Measurements from ENCODE around the gene KRTDAP.

The KRTDAP gene

GRCh38 chr19:35451338-35452096 is 38.7 kb downstream of the KRTDAP start:
- DNase-seq (ENCODE audit: low read depth) = no peak

DNA sequence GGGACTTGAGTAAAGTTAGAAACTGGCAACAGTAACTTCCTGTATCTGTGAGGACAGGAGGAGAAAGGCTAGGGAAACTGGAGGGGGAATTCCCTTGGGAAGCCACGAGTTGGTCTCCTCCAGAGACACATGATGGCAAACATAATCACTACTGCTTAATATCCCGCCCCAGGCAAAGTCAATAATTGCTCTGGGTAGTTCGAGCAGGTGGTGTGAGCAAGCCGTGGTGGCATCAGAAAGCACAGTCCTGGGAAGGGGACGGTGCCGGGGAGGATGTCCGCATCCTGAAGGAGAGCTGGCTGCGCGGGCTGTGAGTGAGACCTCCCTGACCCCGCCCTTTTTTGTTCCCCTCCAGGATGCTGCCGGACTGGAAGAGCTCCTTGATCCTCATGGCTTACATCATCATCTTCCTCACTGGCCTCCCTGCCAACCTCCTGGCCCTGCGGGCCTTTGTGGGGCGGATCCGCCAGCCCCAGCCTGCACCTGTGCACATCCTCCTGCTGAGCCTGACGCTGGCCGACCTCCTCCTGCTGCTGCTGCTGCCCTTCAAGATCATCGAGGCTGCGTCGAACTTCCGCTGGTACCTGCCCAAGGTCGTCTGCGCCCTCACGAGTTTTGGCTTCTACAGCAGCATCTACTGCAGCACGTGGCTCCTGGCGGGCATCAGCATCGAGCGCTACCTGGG is 40.8 kb downstream of the KRTDAP start:
- DNase-seq (ENCODE audit: low read depth) = no peak

- no peak for DNase-seq (ENCODE audit: low read depth)
Measured at GRCh38 chr19:35447606-35448469, 42.4 kb downstream of the KRTDAP start, which contains the start of gene FFAR2. Gene FFAR2, plus strand, starts transcription at chr19:35448257. Its CDS starts 1,458 bp downstream, at chr19:35449715.

- DNase-seq (ENCODE audit: low read depth) = no peak
Measured at GRCh38 chr19:35445826-35446593, 44.3 kb downstream of the KRTDAP start.

DNA sequence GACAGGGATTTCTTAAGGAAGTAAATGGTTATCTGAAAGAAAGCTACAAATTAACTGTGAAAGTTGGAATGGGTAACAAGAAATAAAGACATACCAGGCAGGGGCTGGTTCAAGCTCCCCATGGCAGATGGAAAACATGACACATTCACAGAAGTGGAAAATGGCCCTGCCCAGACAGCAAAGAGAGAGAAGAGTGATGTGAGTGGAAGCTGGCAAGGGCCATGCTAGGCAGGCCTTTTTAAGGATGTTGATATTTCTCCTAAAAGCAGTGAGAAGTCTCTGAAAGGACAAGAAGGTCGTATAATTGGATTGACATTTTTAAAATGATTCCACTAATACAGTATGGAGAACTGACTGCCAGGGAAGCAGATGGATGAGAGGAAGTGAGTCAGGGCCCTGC is 45.5 kb downstream of the KRTDAP start:
- DNase-seq (ENCODE audit: low read depth) = no peak

GRCh38 chr19:35442091-35442490 is 48.2 kb downstream of the KRTDAP start:
- no peak for DNase-seq (ENCODE audit: low read depth)

DNA sequence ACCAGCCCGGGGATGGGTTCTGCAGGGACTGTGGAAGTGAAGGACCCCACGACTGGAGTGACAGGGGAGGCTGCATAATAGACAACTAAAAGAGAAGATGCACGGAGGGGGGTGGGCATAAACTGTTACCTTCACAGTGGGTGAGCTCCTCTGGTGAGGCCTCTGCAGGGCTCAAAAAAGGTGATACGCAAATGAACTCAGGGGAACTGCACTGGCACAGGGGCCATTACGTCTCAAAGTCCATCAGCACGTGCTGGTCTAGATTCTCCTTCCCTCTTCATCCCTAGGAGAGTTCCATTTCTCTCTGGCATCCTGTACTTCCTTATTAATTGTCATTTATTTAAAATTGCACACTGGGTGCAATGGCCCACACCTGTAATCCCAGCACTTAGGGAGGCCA is 50.3 kb downstream of the KRTDAP start:
- no peak for DNase-seq (ENCODE audit: low read depth)

GRCh38 chr19:35438527-35438926 is 51.7 kb downstream of the KRTDAP start:
- no peak for DNase-seq (ENCODE audit: low read depth)

DNA sequence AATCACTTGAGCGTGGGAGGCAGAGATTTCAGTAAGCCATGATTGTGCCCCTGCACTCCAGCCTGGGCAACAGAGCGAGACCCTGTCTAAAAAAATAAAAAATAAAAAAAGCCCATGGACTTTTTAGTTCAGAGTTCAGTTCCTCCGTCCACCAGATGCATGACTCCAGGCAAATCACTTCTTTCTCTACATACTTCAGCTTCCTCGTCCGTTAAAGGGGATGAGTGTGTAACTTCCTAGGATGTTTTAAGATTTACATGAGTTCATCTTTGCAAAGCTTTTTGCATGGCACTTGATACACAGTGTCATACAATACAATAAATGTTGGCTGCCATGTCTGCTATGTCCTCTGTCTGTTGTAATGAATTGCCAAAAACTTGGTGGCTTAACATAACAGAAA is 52.2 kb downstream of the KRTDAP start:
- no peak for DNase-seq (ENCODE audit: low read depth)

- no peak for DNase-seq (ENCODE audit: low read depth)
Measured at GRCh38 chr19:35437406-35437951, 52.8 kb downstream of the KRTDAP start.

Measured in activated T-helper 1 cell treated with Interleukin-2 at 50 U/mL for 16 hours (primary cell).